NCI-H2171 treated with DMSO at 0.1 percent for 48 hours (cell line): ENCODE measurements around the gene NKAIN2.

Source experiments
- DNase-seq: peaks from one replicate; lab custom pipeline; 2025; lab: John Stamatoyannopoulos, UW

Gene NKAIN2

DNA sequence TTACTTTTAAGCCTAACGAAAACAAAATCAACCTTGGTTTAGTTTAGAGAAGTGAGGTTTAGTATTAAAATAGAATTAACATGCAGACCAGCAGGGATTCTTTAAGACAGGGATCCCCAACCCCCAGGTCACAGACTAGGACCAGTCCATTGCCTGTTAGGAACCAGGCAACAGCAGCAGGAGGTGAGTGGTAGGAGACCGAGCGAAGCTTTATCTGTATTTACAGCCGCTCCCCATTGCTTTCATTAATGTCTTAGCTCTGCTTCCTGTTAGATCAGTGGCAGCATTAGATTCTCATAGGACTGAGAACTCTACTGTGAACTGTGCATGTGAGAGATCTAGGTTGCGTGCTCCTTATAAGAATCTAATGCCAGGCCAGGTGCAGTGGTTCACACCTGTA is 225.9 kb downstream of the NKAIN2 start:
- no peak for DNase-seq

DNA sequence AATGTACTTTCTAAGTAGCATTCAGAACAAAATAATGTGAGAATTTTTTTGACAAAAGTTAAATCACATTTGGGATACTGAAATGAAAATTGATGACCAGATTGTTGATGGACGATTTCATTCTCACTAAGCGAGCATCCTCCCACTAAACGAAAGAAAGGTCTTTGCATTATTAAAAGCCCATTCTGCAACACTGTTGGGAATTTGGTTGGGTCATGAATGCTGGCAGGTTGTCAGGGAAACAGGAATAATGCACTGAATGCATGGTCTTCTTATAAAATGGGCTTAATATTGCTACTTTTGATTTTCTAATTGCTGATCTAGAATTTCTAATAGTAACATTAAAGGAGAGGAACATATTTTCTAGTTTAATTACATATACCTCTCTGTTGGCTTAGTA is 229.8 kb downstream of the NKAIN2 start:
- DNase-seq: no peak

DNA sequence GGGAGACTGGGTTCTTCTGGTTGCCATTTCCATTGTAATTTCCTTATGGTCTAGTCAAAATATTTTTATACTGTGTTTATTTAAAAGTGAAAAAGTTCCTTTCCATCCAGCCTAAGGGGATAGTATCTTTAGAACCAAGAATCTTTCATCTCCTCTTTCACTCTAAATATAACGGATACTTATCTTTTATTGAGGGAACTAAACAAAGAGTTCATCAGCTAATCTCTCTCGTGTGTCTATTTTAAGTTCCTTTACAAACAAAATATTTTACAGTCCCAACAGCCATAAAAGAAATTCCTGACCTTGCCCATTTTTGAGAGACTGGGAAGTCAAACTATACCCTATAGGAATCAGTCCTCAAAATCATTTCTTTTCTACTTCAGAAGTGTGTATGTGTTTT is 232.7 kb downstream of the NKAIN2 start:
- DNase-seq: no peak

DNA sequence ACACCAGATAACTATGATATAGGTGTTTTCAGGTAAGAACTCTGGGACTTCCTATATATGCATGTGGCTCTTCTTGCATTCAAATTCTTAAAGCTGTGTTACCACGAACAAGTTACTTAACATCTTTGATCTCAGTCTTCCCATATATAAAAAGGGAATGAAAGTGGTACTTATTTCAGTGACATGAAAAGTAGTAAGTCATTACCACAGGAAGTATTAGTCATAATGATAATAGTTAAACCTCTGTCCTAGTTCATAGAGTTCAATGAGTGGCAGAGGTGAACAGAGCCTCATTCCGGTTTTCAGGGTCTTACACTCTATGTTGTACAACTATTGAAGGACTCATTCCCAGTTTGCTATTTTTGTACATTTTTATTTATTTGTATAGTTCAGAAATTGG is 237.0 kb downstream of the NKAIN2 start:
- no peak for DNase-seq

DNA sequence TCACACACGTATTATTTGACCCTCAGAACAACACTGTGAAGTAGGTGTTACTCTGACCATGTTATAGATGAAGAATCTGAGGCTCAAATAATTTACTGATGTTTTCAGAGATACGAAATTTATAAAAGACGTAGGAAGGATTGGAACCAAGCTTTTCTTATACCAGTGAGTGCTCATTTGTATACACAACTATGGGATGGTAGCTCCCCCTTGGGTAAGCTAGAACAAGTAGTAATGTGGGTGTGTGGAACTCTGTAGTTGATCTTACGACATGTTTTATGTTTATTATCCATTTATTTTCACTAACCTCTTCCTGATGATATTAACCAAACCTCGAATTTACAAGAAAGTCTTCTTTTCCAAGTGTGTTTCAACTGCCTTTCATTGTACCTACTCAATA is 248.5 kb downstream of the NKAIN2 start:
- no peak for DNase-seq

DNA sequence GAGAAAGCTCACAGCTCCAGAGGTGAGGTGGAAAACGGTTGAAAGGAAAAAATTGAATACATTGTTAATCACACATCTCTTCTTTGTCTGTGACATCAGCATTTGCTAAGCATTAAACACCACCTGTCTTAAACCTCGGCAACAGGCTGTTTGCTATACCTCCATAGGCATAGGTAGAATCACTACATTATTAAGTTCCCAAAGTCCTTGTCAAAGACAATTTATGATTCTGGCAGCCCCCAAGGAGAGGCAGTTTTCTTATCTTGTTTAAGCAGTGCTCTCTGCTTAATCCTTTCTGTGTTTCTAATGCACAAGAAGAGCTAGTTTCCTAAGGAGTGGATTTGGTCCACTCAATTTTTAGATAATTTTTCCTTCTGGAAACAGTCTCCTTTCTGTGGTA is 249.7 kb downstream of the NKAIN2 start:
- no peak for DNase-seq

DNA sequence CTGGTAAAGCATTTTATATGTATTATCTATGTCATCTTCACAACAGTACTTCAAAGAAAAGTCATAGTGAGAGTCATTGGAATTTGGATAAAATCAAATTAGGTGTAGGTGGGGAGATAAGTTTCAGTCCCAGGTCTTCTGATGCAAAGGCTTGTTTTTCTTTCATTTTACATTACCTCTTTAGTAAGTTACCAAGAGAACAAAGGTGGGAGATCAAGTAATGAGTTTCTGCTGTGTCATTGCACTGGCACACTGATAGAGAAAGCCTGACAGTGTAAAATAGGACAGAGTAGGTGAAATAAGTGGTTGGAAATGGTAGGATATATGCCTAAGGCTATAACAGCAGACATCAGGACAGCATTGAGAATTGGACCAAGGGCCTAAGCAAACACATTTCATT is 250.4 kb downstream of the NKAIN2 start:
- no peak for DNase-seq

DNA sequence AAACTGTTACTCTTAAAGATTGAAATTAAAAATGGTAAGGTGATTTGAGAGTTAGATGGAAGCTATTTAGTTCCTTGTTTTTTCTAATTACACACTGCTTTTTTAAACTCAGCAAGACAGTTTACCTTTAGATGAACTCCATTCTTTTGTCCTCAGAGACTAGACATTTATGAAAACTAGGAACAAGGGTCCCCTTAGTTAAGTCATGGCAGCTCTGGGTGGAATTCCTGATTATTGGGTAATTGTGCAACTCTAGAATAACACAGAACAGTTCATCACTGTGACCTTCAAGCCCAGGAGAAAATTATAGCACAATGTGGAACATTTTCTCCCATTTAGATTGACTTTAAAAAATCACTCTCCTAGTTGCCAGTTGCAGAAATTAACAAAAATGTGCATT is 251.7 kb downstream of the NKAIN2 start:
- no peak for DNase-seq

DNA sequence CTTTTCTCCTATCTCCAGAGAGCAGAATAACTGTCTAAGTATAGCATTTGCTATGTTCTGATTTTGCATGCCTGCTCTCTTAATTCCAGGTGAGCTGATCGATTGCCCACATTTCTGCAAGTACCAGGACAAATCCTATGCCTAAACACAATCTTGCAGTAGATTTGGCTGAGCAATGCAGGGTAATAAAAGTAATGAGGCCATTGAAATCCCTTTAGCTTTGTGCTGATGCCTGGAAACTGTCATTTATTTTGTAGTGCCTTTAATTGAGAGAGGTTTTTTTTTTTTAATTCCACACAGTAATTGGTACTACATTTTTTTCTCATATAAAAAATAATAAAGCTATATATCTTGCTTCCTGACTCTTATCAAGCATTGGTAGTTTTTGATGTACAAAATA is 252.3 kb downstream of the NKAIN2 start:
- no peak for DNase-seq

DNA sequence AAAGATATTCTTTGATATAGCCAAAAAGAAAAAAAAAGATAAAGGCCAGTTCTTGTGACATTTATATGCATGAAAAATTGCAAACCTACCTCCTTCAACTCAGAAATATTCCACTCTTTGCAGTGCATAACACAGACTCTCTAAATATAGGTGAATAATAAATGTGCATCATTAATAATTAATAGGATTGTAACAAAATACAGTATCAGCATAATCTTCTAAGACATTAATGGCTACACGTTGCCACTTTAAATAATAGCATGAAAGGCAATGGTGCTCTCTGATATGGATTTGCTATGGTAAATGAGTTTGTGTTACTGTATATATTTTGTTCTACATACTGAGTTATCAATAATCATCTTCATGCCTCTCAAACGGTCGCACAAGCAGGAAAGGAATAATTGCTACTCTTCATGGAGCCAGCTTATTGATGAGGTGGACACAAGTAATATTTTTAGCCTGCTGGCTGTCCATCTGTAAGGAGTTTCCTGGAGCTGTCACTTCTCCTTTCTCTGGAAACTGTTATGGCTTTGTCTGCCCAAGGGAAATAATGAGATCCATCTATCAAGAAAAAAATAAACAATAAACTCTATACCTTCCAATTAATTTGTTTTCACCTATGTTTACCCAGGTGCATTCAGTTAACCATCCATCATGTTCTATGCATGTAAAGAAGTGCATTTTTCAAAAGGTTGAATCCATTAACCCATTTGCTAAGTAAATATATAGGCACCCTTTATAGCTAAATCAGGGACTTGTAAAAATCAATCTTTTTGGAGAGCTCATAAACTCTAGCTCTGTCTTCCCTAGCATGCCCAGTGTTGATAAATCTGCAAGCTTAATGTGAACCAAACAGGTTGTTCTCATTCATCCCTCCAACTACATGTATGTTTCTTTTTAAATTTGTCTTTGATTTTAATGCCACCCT is 253.0 kb downstream of the NKAIN2 start:
- no peak for DNase-seq

DNA sequence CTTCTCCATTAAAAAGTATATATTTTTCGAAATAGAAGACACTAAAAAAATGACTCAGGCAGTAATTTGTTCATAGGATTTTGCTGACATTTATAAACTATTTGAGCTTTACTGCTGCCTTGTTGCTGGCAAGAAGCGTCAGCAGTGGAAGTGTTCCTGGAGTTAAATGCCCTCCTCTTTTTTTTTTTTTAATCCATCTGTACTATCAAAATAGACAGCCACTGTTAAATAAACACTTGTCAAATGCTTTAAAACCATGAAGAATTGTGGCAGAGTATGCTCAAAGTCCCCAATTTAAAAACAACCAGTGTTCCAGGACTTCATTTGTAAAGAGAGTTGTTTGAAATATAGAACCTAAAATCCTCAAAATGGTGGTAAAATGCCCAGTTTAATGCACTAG is 253.8 kb downstream of the NKAIN2 start:
- DNase-seq: no peak

DNA sequence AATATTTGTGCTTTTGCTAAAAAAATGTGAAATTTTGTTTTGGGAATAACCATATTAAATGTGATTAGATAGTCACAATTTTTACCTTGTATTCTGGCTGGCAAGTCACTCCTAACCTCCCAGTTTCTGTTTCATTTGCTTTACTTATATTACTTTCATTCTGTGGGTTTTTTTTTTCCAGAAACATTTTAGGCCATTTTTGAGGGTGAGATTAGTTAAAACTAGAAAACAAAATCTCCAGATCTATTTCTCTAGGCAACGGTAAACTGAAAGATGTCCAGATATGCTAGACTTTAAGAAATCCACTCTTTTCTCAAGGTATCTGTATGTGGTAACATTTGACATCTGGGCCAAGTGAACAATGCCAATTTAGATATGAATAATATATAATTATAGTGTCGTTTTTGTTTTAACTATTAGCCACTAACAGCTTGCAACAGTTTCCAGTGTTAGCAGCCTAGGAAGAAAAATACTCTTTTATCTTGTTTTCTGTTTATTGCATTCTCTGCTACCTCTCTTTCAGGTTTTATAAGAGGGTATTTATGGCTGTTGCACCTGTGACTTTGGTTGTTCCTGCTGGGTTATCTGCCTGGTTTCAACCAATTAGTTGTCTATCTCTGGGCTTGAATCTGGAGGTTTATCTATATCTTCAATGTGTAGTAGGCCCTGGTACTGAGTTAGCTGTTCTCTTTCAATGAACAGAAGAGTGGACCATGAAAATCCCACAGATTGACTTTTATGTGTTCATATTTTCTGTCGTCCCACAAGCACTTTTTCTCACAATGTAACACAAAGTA is 260.9 kb downstream of the NKAIN2 start:
- DNase-seq: no peak

DNA sequence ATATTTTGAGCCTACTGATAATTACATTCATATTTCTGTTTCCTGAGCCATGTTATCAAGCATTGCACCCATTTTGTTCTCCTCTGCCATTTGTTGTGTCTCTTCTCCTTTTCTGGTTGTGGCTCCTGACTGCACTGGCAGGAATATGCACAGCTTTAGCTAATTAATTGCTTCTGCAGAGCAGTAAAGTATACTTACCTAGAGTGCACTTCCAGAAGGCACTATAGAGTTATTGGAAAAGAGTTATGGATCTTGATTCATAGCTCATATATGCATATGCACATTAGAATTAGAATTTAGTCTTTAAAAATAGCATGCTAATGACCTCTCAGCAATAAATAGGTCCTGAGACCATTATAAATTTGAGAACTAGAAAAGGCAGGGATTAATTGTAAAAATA is 262.6 kb downstream of the NKAIN2 start:
- DNase-seq: peak; percentile 23

DNA sequence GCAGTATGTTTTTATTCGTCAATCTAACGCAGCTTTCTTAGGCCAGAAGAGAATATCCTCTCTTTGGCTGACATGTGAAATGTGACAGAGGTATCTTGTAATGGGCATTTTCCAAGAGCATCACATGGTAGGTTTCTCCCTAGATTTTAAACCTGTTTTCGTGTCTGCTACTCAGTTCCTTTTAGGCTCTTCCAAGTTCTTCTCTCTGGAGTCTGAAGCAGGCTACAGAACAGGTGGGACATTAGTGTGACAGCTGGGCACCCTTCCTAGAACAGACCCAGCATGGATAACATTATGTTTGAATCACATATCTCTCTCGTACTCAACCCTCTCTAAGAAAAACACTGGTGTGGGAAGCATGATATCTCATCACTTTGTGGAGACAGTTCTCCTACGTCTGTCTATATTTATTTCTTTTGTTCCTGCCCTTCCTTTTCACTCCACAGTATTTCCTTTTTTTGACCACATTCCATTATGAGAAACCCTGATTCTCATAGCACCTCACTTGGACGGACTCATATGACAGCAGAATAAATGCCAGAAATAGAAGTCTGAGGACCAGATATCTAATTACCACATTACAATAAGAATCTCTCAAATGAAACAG is 263.4 kb downstream of the NKAIN2 start:
- peak; percentile 95 for DNase-seq

DNA sequence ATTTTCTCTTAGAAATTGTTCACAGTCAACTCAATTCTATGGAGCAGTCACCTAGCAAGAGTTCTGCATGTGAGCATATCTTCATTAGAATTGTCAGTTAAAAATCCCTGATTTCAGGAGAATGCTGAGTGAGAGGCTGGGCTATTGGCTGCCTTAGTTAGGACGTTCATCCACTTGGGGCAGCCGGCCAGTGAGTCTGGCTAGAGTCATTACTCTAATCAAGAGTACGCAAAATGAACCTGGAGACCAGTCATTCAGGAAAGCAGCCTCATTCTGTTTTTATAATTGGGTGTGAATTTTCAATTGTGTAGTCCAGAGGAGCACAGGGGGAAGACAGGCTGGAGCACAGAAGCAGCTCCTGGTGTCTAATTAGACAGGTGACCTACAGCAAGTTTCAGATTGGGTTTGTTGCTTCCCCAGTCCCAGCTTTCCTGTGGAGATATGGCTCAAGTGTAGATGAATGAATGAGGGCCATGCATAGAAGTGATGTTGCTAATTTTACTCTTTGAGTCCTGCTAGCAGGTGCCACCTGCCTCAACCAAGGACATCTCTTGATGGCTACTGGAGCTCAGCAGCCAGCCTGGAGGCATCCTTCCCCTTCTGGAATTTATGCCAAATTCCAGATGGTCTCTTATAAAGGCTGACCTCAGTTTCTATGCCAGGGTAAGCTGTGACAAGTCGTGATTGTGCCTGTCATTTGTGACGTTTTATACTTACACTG is 265.7 kb downstream of the NKAIN2 start:
- no peak for DNase-seq

DNA sequence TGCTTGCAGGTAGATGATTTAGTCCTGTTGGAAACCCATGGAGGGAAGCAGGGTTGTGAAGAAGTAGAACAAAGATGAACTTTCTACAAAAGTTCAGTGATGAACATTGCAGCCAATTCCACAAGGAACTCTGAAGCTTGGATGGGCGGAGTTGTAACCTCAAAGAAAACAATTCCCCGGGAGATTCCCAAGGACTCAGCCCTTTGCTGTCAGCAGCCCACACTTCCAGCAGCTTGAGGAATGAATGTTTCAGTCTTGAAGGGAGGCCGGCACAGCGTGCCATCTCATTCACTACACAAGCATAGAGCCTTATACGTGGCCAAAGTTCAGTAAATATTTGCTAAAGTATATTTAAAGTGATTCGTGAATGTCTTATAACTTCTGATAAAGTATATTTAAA is 269.4 kb downstream of the NKAIN2 start:
- no peak for DNase-seq

DNA sequence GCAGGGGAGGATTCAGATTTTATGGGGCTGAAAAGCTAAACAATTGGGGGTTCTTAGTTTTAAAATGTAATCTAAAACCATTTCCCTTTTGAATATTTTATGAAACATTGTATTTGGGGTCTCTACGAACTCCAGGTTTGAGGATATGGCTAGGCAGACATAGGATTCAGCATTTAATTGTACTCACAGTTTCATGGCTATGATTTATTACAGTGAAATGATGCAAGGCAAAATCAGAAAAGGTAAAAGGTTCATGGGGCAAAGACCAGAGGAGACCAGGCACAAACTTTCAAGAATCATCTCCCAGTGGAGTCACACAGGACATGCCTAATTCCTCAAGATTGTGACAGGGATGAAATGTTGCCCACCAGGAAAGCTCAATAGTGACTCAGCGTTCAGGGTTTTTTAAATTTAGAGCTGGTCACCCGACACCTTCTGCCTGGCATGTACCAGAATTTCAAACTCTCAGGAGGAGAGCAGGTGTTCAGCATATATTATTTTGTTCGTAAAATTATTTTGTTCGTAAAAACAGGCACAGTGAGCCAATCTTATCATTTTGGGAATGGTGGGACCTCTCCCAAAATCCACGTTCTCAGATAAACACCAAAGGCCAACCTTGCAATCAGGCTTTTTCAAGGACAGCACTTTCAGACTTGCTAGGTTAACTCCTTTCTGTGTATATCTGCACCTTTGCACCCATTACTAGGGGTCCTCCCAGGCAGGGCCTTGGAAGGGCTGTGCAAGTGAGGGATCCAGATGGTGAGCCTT is 270.3 kb downstream of the NKAIN2 start:
- peak; percentile 86 for DNase-seq

DNA sequence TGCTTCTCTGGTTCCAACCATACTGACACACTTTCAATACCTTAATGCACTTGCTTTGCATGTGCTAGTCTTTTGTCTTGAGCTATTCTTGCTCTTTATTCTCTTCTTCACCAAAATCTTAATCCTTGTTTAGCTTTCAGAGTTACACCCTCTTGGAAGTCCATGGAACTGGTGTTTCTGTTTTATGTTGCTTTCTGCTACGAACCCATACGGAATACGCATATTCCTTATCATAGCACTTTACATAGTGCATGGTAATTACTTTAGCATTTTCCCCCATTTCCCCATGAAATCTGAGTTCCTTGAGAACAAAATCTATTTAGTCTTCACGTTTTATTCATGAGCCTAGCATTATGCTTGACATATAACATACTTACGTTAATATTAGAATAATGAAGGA is 270.9 kb downstream of the NKAIN2 start:
- DNase-seq: no peak

DNA sequence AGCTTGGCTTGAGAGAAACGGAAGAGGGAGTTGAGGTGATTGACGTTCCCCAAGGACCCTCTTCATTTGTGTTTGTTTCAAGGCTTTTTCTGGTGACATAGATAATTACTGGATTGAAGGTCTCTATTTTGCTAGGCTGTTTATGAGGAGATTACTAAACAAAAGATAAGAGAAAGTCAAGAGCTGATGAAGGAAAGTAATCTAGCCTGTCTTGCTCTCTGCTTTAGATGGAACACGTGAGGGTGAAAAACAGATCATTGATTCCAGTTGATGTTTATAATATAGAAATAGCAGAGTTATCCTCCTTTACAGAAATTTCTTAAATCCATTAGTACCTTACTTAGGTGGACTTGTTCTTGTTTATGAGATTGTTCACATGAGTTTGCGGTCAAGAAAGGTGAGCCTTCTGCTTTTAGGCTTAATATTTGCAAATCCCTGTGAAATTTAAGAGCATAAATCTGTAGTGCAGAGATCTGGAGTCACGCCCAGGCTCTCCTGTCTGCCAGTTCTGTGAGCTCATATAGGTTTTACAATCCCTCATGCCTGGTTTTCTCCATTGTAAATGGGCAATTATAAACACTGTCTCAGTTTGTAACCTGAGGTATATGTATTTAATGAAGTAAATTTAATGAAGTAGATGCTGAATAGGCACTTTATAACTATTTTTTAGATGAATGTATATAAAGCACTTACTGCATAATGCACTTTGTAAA is 272.8 kb downstream of the NKAIN2 start:
- peak; percentile 71 for DNase-seq

DNA sequence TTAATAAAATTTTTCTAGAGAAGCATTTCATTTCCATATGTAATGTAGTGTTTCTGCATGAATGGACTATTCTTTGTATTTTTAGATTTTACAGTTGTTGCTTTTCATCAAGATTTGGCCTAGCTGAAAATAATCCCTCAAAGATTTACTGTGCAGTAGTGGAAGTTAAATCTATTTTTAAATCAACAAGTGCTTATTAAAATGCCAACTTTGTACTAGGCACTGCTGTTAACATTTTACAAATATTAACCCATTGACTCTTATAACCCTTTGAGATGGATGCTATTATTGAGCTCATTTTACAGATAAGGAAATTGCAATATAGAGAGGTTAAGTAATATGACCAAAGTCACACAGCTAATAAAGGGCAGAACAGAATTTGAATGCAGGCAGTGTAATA is 274.5 kb downstream of the NKAIN2 start:
- no peak for DNase-seq

DNA sequence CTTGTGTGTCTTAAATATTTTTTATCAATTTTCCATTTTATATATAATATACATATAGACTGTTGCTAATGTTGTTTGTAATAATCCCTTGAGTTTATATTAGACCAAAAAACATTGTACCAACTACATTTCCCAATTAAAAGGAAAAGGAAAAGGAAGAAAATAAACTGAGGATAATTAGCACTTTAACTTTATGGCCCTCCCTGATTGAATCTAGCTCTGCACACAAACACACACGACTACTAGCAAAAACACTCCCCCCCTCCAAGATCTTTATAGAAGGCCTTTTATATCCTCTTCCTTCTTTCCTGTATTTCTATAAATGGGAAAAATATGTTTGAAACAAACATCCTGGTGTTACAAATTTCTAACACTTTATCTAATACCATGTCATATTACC is 276.8 kb downstream of the NKAIN2 start:
- no peak for DNase-seq
